Central memory CD8-positive, alpha-beta T cell (primary cell): ENCODE results near the gene PADI6.
"Not testable (repeated sequence)": the region's sequence is repeated elsewhere in the genome, so short reads cannot be mapped to it uniquely, and the experiment has no call there.

Experiments used
- ATAC-seq: fragments of 150-1000 bp; cut with Tn5 transposase; replicated peaks from 2 replicates; pipeline ENCODE4 v1.10.0; 2022; ENCODE audit warnings: mild to moderate bottlenecking, moderate FRiP score, moderate number of reproducible peaks; ENCODE audit not compliant: poor library complexity, severe bottlenecking; ENCODE audit errors: extremely low read depth
- DNase-seq, 2 donors: peaks; one replicate each; pipeline ENCODE4 v3.0.0; 2021; ENCODE audit warnings: low spot score in 2 of 2
- H3K27ac Mint-ChIP-seq: one replicate; pipeline ENCODE4 v1.8.0; 2022; ENCODE audit warnings: low read depth, mild to moderate bottlenecking, moderate library complexity, mixed read lengths
- H3K27me3 Mint-ChIP-seq: one replicate; pipeline ENCODE4 v1.8.0; 2022; ENCODE audit warnings: mixed read lengths
- H3K36me3 Mint-ChIP-seq: one replicate; pipeline ENCODE4 v1.8.0; 2022; ENCODE audit warnings: mild to moderate bottlenecking, moderate library complexity, mixed read lengths; ENCODE audit not compliant: insufficient read depth
- H3K4me1 Mint-ChIP-seq: one replicate; pipeline ENCODE4 v1.8.0; 2022; ENCODE audit warnings: mixed read lengths
- H3K4me3 Mint-ChIP-seq: one replicate; pipeline ENCODE4 v1.8.0; 2022; ENCODE audit warnings: mild to moderate bottlenecking, moderate library complexity, mixed read lengths
- H3K9me3 Mint-ChIP-seq: one replicate; pipeline ENCODE4 v1.8.0; 2022; ENCODE audit warnings: mixed read lengths

PADI6 gene

GRCh38 chr1:17400725-17401341, 28.8 kb downstream of the PADI6 start:
- no peak overlapping the region for H3K4me3 Mint-ChIP-seq
- no peaks in the 10 kb centered on the region for H3K9me3 Mint-ChIP-seq
- H3K27ac Mint-ChIP-seq, result no peak overlapping the region
- no peaks in the 10 kb centered on the region for H3K4me1 Mint-ChIP-seq
- DNase-seq, result no peak
- no peak for ATAC-seq
- H3K27me3 Mint-ChIP-seq, result no peaks in the 10 kb centered on the region
- H3K36me3 Mint-ChIP-seq, result peaks cover 3% of the 10 kb centered on the region

GRCh38 chr1:17401841-17402240, 29.8 kb downstream of the PADI6 start:
- no peaks in the 10 kb centered on the region for H3K4me1 Mint-ChIP-seq
- no peak for ATAC-seq
- H3K27me3 Mint-ChIP-seq, result no peaks in the 10 kb centered on the region
- no peak for DNase-seq
- peaks cover 5% of the 10 kb centered on the region for H3K36me3 Mint-ChIP-seq
- H3K27ac Mint-ChIP-seq, result no peak overlapping the region
- H3K9me3 Mint-ChIP-seq, result no peaks in the 10 kb centered on the region
- no peak overlapping the region for H3K4me3 Mint-ChIP-seq

GRCh38 chr1:17403081-17403480, 31.1 kb downstream of the PADI6 start:
- Mint-ChIP-seq H3K36me3 (peaks cover 17% of the 10 kb centered on the region), H3K27me3 (no peaks in the 10 kb centered on the region), H3K9me3 (no peaks in the 10 kb centered on the region), H3K4me3 (no peak overlapping the region), H3K4me1 (no peaks in the 10 kb centered on the region), H3K27ac (no peak overlapping the region)
- DNase-seq, result no peak
- no peak for ATAC-seq

- H3K27ac Mint-ChIP-seq, result peak overlapping the region; percentile 46
- no peak overlapping the region for H3K4me3 Mint-ChIP-seq
Observed at GRCh38 chr1:17404034-17404684, 32.2 kb downstream of the PADI6 start.

GRCh38 chr1:17404820-17405219, 32.8 kb downstream of the PADI6 start:
- no peaks in the 10 kb centered on the region for H3K9me3 Mint-ChIP-seq
- peaks cover 33% of the 10 kb centered on the region for H3K36me3 Mint-ChIP-seq
- H3K27me3 Mint-ChIP-seq, result no peaks in the 10 kb centered on the region
- H3K27ac Mint-ChIP-seq, result no peak overlapping the region
- H3K4me1 Mint-ChIP-seq, result no peaks in the 10 kb centered on the region
- ATAC-seq (no peak), DNase-seq (no peak)
- no peak overlapping the region for H3K4me3 Mint-ChIP-seq

More at GRCh38 chr1:17404034-17404684, 32.2 kb downstream of the PADI6 start:
- H3K36me3 Mint-ChIP-seq, result peaks cover 28% of the 10 kb centered on the region
- H3K27me3 Mint-ChIP-seq, result no peaks in the 10 kb centered on the region
- no peaks in the 10 kb centered on the region for H3K4me1 Mint-ChIP-seq
- ATAC-seq (no peak), DNase-seq (no peak)
- H3K9me3 Mint-ChIP-seq, result no peaks in the 10 kb centered on the region

- Mint-ChIP-seq H3K9me3 (no peaks in the 10 kb centered on the region), H3K4me1 (no peaks in the 10 kb centered on the region), H3K4me3 (no peak overlapping the region), H3K27ac (no peak overlapping the region), H3K36me3 (peaks cover 43% of the 10 kb centered on the region), H3K27me3 (no peaks in the 10 kb centered on the region)
- peak; percentile 65 for ATAC-seq
- peak in 1 of 2 donors; percentile 19 for DNase-seq
Observed at GRCh38 chr1:17405898-17406759, 34.1 kb downstream of the PADI6 start.

GRCh38 chr1:17406760-17407475, 34.9 kb downstream of the PADI6 start:
- H3K4me1 Mint-ChIP-seq, H3K27ac Mint-ChIP-seq, DNase-seq, H3K27me3 Mint-ChIP-seq, H3K4me3 Mint-ChIP-seq, ATAC-seq, H3K9me3 Mint-ChIP-seq: not testable (repeated sequence)
- peaks cover 49% of the 10 kb centered on the region for H3K36me3 Mint-ChIP-seq

GRCh38 chr1:17407786-17408514, 36.0 kb downstream of the PADI6 start:
- H3K27me3 Mint-ChIP-seq, H3K4me3 Mint-ChIP-seq, H3K27ac Mint-ChIP-seq, H3K4me1 Mint-ChIP-seq, H3K9me3 Mint-ChIP-seq, DNase-seq, ATAC-seq: not testable (repeated sequence)
- H3K36me3 Mint-ChIP-seq, result peaks cover 58% of the 10 kb centered on the region

- Mint-ChIP-seq H3K27me3 (no peaks in the 10 kb centered on the region), H3K27ac (no peak overlapping the region), H3K4me1 (peaks cover 7% of the 10 kb centered on the region), H3K9me3 (no peaks in the 10 kb centered on the region), H3K36me3 (peaks cover 72% of the 10 kb centered on the region), H3K4me3 (no peak overlapping the region)
- ATAC-seq, result no peak
- DNase-seq, result no peak
Observed at GRCh38 chr1:17409391-17409811, 37.4 kb downstream of the PADI6 start.

GRCh38 chr1:17412093-17412870, 40.3 kb downstream of the PADI6 start:
- peaks cover 89% of the 10 kb centered on the region for H3K36me3 Mint-ChIP-seq
- no peak for ATAC-seq

GRCh38 chr1:17414022-17414421, 42.0 kb downstream of the PADI6 start:
- Mint-ChIP-seq H3K9me3 (no peaks in the 10 kb centered on the region), H3K4me3 (no peak overlapping the region), H3K4me1 (peaks cover 7% of the 10 kb centered on the region), H3K36me3 (peaks cover 86% of the 10 kb centered on the region), H3K27me3 (no peaks in the 10 kb centered on the region), H3K27ac (no peak overlapping the region)
- ATAC-seq (no peak), DNase-seq (no peak)

More at GRCh38 chr1:17412093-17412870, 40.3 kb downstream of the PADI6 start:
- peak overlapping the region; percentile 14 for H3K27ac Mint-ChIP-seq
- H3K4me1 Mint-ChIP-seq, result peaks cover 7% of the 10 kb centered on the region
- H3K9me3 Mint-ChIP-seq, result no peaks in the 10 kb centered on the region
- H3K27me3 Mint-ChIP-seq, result no peaks in the 10 kb centered on the region
- no peak for DNase-seq
- no peak overlapping the region for H3K4me3 Mint-ChIP-seq
